BJ (cell line): ENCODE data around the gene TRNAU1AP. TPM values are rescaled to one million over a fixed set of nuclear protein-coding genes. Genes with fewer than 3 reads are reported as not detected.
"Not testable (repeated sequence)": the region's sequence is repeated elsewhere in the genome, so short reads cannot be mapped to it uniquely, and the experiment has no call there.

Experiments used
- CTCF ChIA-PET: fragments of 350-600 bp; formaldehyde crosslinking; extraction: SDS; loops from one replicate; lab custom pipeline; 2021; ENCODE audit warnings: antibody characterized with exemption, inconsistent platforms; lab: Yijun Ruan, JAX
- POLR2A ChIA-PET: fragments of 300-600 bp; sonication (Branson Sonifier 250); formaldehyde crosslinking; extraction: SDS; loops from one replicate; lab custom pipeline; 2021; ENCODE audit warnings: antibody characterized with exemption; lab: Charles Lee
- DNase-seq: peaks from one replicate; pipeline ENCODE4 v3.0.0-alpha.2; 2011; ENCODE audit warnings: low read depth
- H3K27me3 ChIP-seq: 2 replicates; pipeline ENCODE4 v1.6.0; 2011; ENCODE audit warnings: low read length; ENCODE audit not compliant: control insufficient read depth, insufficient read depth
- H3K36me3 ChIP-seq: 2 replicates; pipeline ENCODE4 v1.5.1; 2011; ENCODE audit warnings: low read length; ENCODE audit not compliant: control insufficient read depth, insufficient read depth
- H3K4me3 ChIP-seq: 2 replicates; pipeline ENCODE4 v1.5.1; 2011; ENCODE audit warnings: low read depth, mild to moderate bottlenecking, control low read depth, low read length
- CTCF ChIP-seq: IDR thresholded peaks from 2 replicates; pipeline ENCODE4 v1.5.1; 2011; ENCODE audit warnings: low read depth, mild to moderate bottlenecking, control low read depth, inconsistent platforms, low read length, moderate library complexity; ENCODE audit not compliant: insufficient read depth
- polyA plus RNA-seq: library from polyadenylated mRNA; depleted of rRNA; stranded (reverse); fragments of >200 nt; gene quantifications from 2 replicates; pipeline ENCODE4 v1.2.3, GENCODE V29; 2011

Gene TRNAU1AP
- polyA plus RNA-seq, 1 experiment = 26.6 TPM

DNA sequence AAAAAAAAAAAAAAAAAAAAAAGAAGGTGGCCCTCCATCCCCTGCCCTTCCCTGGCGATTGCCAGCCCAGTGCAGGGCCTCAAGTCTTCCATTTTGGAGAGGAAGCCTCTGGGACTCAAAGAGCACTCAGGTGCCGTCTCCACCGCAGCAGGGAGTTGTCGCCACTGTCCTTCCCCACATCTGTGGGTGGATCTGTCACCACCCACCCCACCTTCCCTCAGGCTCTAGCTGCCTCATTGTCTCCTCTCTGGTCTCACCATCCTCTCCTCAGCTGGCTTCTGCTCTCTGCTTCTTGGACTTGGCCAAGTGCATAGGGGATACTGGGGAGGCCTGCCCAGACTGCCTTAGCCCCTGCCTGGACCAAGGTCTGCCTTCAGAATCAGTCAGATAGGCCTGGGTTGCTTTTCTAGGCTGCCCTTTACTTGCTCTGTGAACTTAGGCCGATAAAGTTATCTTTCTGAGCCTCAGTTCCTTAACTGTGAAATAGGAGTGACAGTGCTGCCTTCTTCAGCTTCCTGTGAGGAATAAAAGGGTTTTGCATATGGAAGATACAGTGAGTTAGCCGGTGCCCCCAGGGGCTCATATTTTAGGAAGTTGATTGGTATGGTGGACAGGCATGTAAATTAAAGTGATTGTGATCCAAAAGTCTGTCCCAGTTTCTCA lies 31.3 kb upstream of the TRNAU1AP start:
- H3K36me3 ChIP-seq = no peaks in the 10 kb centered on the region
- no peak for TF ChIP-seq CTCF
- H3K27me3 ChIP-seq = no peaks in the 10 kb centered on the region
- ChIA-PET POLR2A (no interaction called here), CTCF (interaction anchor here (3.1 kb wide), 1 partner anchor 162 kb away, joined by 8 read pairs; no protein-coding TSS in a partner anchor)
- no peak for DNase-seq
- H3K4me3 ChIP-seq = no peak overlapping the region

DNA sequence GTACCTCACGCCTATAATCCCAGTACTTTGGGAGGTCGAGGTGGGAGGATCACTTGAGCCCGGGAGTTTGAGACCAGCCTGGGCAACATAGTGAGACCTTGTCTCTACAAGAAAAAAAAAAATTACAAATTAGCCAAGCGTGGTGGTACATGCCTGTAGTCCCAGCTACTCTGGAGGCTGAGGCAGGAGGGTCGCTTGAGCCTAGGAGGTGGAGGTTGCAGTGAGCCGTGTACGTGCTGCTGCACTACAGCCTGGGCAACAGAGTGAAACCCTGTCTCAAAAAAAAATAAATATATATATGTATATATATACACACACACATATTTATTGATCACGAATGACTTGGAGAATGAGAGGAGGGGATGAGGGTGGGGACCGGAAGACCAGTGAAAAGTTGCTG lies 30.3 kb upstream of the TRNAU1AP start:
- ChIA-PET POLR2A (interaction anchor here (0.5 kb wide), 1 partner anchor 41 kb away, joined by 4 read pairs; no protein-coding TSS in a partner anchor), CTCF (interaction anchor here (0.6 to 3.1 kb wide), 3 partner anchors 15 to 163 kb away, joined by 3 to 8 read pairs (median 3); no protein-coding TSS in a partner anchor)
- H3K36me3 ChIP-seq, H3K27me3 ChIP-seq, DNase-seq, H3K4me3 ChIP-seq: not testable (repeated sequence)

GRCh38 chr1:28525002-28525642 lies 27.8 kb upstream of the TRNAU1AP start:
- H3K27me3 ChIP-seq, H3K36me3 ChIP-seq, H3K4me3 ChIP-seq, DNase-seq, POLR2A ChIA-PET: not testable (repeated sequence)
- CTCF ChIA-PET = interaction anchor here (1.4 kb wide), 1 partner anchor 56 kb away, joined by 4 read pairs; no protein-coding TSS in a partner anchor

- CTCF ChIA-PET = interaction anchor here (0.9 kb wide), 1 partner anchor 8 kb away, joined by 4 read pairs; no protein-coding TSS in a partner anchor
- no peak for TF ChIP-seq CTCF
- POLR2A ChIA-PET = no interaction called here
- H3K36me3 ChIP-seq = peaks cover 6% of the 10 kb centered on the region
- no peaks in the 10 kb centered on the region for H3K27me3 ChIP-seq
- no peak for DNase-seq
- no peak overlapping the region for H3K4me3 ChIP-seq
Measured at GRCh38 chr1:28526886-28527285, 26.0 kb upstream of the TRNAU1AP start.

DNA sequence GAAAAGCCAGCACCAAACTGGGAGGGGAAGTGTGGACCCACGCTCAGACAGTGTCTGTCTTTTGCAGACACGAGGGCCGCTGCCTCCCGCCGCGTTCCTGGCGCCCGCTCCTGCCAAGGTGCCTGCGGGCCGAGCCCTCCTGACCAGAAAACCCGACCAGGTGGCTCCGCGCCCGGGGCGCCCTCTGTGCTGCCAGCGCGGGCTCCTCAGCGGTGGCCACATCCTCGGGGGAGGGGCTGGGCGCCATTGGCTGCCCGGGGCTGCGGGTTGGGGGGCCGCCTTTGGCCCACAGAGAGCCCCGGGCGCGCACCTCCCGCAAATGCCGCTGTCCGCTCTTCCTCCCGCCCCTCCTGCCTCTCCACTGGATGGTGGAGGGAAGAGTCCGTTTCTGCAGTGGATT lies 22.4 kb upstream of the TRNAU1AP start:
- H3K27me3 ChIP-seq = no peaks in the 10 kb centered on the region
- POLR2A ChIA-PET = no interaction called here

More for the DNA sequence above, 22.4 kb upstream of the TRNAU1AP start:
- peaks cover 14% of the 10 kb centered on the region for H3K36me3 ChIP-seq
- CTCF ChIA-PET = interaction anchor here (1.4 kb wide), 1 partner anchor 10 kb away, joined by 3 read pairs; no protein-coding TSS in a partner anchor
- H3K4me3 ChIP-seq = no peak overlapping the region
- TF ChIP-seq CTCF = no peak
- DNase-seq = no peak
